ENCODE measurements around the gene SP6. TPM values are rescaled to one million over a fixed set of nuclear protein-coding genes. Genes with fewer than 3 reads are reported as not detected.

Gene SP6
- total RNA-seq, 1 experiment from 2014 or later: 10.8 TPM

DNA sequence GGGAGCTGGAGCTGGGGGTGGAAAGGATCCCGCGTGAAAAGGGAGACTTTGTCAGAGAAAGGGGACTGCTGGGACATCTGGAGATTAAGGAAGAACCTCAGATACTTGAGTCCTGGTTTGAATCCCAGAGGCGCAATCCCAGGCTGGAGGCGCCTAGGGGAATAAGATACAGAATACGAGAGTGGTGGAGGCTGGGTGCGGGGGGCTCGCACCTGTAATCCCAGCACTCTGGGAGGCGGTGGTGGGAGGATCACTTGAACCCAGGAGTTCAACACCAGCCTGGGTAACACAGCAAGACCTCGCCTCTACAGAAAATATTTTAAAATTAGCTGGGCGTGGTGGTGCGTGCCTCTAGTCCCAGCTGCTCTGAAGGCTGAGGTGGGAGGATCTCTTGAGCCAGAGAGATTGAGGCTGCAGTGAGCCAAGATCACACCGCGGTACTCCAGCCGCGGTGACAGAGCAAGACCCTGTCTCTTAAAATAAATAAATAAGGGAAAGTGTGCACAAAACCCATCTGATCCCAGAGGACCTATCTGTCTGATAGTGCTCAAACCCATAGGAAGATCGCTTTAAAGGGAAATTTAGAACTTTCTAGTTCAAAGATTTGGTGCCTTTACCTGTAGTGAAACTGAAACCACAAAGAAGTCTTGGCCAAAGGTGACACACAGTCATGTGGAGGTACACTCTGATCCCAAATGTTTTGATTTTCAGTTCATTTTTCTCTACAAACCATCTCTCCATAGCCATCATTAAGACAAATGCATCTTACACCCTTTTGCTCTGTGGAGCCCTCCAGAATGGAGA lies 9.3 kb downstream of the SP6 start:
- ATAC-seq (peak; percentile 17), DNase-seq (ENCODE audit: low read depth, low spot score) (no peak)
- no peaks in the 10 kb centered on the region for H4K20me1 ChIP-seq (ENCODE audit: insufficient read depth)
- ChIA-PET POLR2A (interaction anchor here (0.8 to 3.5 kb wide), 9 partner anchors 9 to 174 kb away, joined by 3 to 24 read pairs (median 6); partner anchors contain the start of genes CDK5RAP3, LRRC46, MRPL10 and SP2), CTCF (interaction anchor here (1.1 to 12.6 kb wide), 14 partner anchors 9 to 185 kb away, joined by 3 to 393 read pairs (median 11); partner anchors contain the start of genes CDK5RAP3, LRRC46, MRPL10 and OSBPL7), RAD21 (ENCODE audit: low non-redundant PET in 1 of 2, low total read pairs in 2 of 2, uncharacterized antibody in 2 of 2, unreplicated experiment in 2 of 2) (interaction anchor here (0.8 to 4.5 kb wide), 12 partner anchors 9 to 177 kb away, joined by 3 to 43 read pairs (median 6); partner anchors contain the start of genes SP2 (in 2 of the 2), LRRC46 (in 1 of the 2), MRPL10 (in 1 of the 2) and SP6 (in 1 of the 2))
- no peaks in the 10 kb centered on the region for H3K9me2 ChIP-seq (ENCODE audit: insufficient read depth)
- H3K4me3 ChIP-seq (replicated peaks in 1 of 2; ENCODE audit: low read depth in 1 of 2, low read length in 2 of 2): peak overlapping the region; percentile 94 to 98
- H3K4me2 ChIP-seq (ENCODE audit: low read length): peak overlapping the region; percentile 97
- peak overlapping the region; percentile 66 for H2AFZ ChIP-seq (ENCODE audit: low read depth, low read length, poor library complexity, severe bottlenecking)
- no peaks in the 10 kb centered on the region for H3K9me3 ChIP-seq (ENCODE audit: control insufficient read depth in 1 of 2, insufficient read depth in 1 of 2, low read depth in 1 of 2, low read length in 2 of 2)
- H3K36me3 ChIP-seq (ENCODE audit: control insufficient read depth in 1 of 2, insufficient read depth in 2 of 2, low read length in 2 of 2): peaks cover 0 to 11% of the 10 kb centered on the region in 2 experiments; a peak in 1 of 4 replicates
- no TSS peak for BruUV-seq (replicated peaks)
- H3K27ac ChIP-seq (ENCODE audit: low read depth, low read length): peak overlapping the region; percentile 69
- H3K4me1 ChIP-seq (ENCODE audit: control insufficient read depth in 1 of 2, insufficient read depth in 2 of 2, low read length in 2 of 2): peaks cover 25 to 46% of the 10 kb centered on the region in 2 experiments
- TF ChIP-seq TCF7L2 (IDR thresholded peaks at IDR 0.05; ENCODE audit: borderline replicate concordance, extremely low read depth, insufficient read depth, insufficient read length) (no peak), ELF1 (IDR thresholded peaks at IDR 0.05; ENCODE audit: borderline replicate concordance, low read depth) (no peak), CEBPB (IDR thresholded peaks at IDR 0.05; ENCODE audit: low read depth) (no peak), YY1 (IDR thresholded peaks at IDR 0.05; ENCODE audit: extremely low read depth, insufficient replicate concordance, low read depth, low read length) (no peak), EZH2phosphoT487 (IDR thresholded peaks at IDR 0.05; ENCODE audit: borderline replicate concordance) (no peak), SP1 (IDR thresholded peaks at IDR 0.05; ENCODE audit: low read depth) (no peak), ZNF274 (IDR thresholded peaks at IDR 0.05; ENCODE audit: low read depth, low read length) (no peak), FOSL1 (IDR thresholded peaks at IDR 0.05; ENCODE audit: low read depth) (no peak), ZFX (IDR thresholded peaks at IDR 0.05) (no peak; the same call in 1 of the 2 replicates), EGR1 (IDR thresholded peaks at IDR 0.05; ENCODE audit: low read depth) (no peak)
- TF ChIP-seq, protein P1, sequence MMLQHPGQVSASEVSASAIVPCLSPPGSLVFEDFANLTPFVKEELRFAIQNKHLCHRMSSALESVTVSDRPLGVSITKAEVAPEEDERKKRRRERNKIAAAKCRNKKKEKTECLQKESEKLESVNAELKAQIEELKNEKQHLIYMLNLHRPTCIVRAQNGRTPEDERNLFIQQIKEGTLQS (IDR thresholded peaks at IDR 0.05): no peak
- TF ChIP-seq, protein P2, sequence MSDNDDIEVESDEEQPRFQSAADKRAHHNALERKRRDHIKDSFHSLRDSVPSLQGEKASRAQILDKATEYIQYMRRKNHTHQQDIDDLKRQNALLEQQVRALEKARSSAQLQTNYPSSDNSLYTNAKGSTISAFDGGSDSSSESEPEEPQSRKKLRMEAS (IDR thresholded peaks at IDR 0.05): no peak
- H3K79me2 ChIP-seq (ENCODE audit: insufficient read depth, low read length): peaks cover 6% of the 10 kb centered on the region; the same call in 1 of the 2 replicates
- peak overlapping the region; percentile 82 for H3K9ac ChIP-seq (ENCODE audit: low read length)
- intact Hi-C loops (cut with micrococcal nuclease): loop anchor here (1.0 to 5.0 kb wide), 4 partner anchors 49 to 291 kb away; partner anchors contain the start of gene CDK5RAP3
- H3K27me3 ChIP-seq (ENCODE audit: insufficient read depth, low read length): no peaks in the 10 kb centered on the region

All from HCT116 (cell line).